ENCODE data around the gene SH3D19.

SH3D19 gene

GRCh38 chr4:151184523-151185458 is 140.6 kb downstream of the SH3D19 start:
- no peak for DNase-seq

GRCh38 chr4:151182455-151182996 is 142.9 kb downstream of the SH3D19 start:
- no peak for DNase-seq

GRCh38 chr4:151176685-151177084 is 148.7 kb downstream of the SH3D19 start:
- DNase-seq: no peak

GRCh38 chr4:151175754-151176631 is 149.4 kb downstream of the SH3D19 start:
- DNase-seq: no peak

GRCh38 chr4:151175233-151175632 is 150.2 kb downstream of the SH3D19 start:
- DNase-seq: no peak

GRCh38 chr4:151174784-151175183 is 150.6 kb downstream of the SH3D19 start:
- no peak for DNase-seq

- DNase-seq: no peak
Measured at GRCh38 chr4:151173871-151174270, 151.5 kb downstream of the SH3D19 start.

- no peak for DNase-seq
Measured at GRCh38 chr4:151169900-151170299, 155.5 kb downstream of the SH3D19 start.

- DNase-seq: no peak
Measured at GRCh38 chr4:151169223-151169622, 156.2 kb downstream of the SH3D19 start.

GRCh38 chr4:151167561-151167960 is 157.8 kb downstream of the SH3D19 start:
- no peak for DNase-seq

- DNase-seq: no peak
Measured at GRCh38 chr4:151166636-151167035, 158.8 kb downstream of the SH3D19 start.

- DNase-seq: no peak
Measured at GRCh38 chr4:151165205-151166000, 160.0 kb downstream of the SH3D19 start.

GRCh38 chr4:151163855-151164254 is 161.6 kb downstream of the SH3D19 start:
- DNase-seq: no peak

GRCh38 chr4:151158979-151159378 is 166.4 kb downstream of the SH3D19 start:
- no peak for DNase-seq

GRCh38 chr4:151157543-151157942 is 167.9 kb downstream of the SH3D19 start:
- DNase-seq: no peak

- DNase-seq: no peak
Measured at GRCh38 chr4:151153585-151153984, 171.8 kb downstream of the SH3D19 start.

GRCh38 chr4:151152028-151152427 is 173.4 kb downstream of the SH3D19 start:
- no peak for DNase-seq

GRCh38 chr4:151150821-151151580 is 174.4 kb downstream of the SH3D19 start:
- DNase-seq: no peak

GRCh38 chr4:151148261-151148660 is 177.1 kb downstream of the SH3D19 start:
- DNase-seq: no peak

GRCh38 chr4:151147000-151147399 is 178.4 kb downstream of the SH3D19 start:
- no peak for DNase-seq

GRCh38 chr4:151144329-151145072 is 180.9 kb downstream of the SH3D19 start:
- no peak for DNase-seq
